Activated effector memory CD4-positive, alpha-beta T cell treated with anti-CD3 and anti-CD28 coated beads, Interleukin-2, amount 50 U/mL, for 16 hours (primary cell): ENCODE results near the gene MARK2.

Experiments
- DNase-seq: peaks from one replicate; pipeline ENCODE4 v3.0.0-alpha.2; 2020

MARK2 gene

DNA sequence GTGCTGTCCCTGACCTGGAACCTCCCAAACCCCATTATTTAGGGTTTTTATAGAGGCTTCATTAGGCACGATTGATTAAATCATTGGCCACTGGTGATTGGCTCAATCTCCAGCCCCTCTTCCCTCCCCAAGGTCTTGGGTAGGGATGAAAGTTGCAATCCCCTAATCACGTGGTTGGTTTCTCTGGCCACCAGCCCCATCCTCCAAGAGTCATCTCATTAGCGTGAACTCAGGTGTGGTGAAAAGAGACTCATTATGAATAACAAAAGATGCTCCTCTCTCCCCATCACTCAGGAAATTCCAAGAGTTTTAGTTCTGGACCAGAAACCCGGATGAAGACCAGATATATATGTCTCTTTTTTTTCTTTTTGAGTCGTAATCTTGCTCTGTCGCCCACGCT is 7.6 kb upstream of the MARK2 start:
- DNase-seq, result no peak

DNA sequence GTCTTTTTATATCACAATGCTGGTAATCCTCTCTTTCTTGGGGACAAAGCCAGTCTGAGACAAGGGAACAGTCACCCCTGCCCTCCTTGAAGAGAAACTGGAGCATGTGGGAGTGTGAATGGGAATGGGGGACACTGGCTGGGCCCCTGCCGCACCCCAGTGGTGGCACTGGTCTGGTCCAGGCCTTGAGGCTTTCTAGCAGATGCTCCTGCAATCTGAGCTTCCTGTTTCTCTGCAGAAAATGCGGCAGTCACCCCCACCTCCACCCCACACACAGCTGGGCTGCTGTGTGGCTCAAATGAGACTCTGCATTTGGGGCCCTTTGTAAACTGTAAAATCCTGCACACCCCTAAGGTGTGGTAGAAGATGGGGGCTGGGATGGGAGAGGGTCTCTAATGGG is 6.6 kb upstream of the MARK2 start:
- DNase-seq, result no peak

DNA sequence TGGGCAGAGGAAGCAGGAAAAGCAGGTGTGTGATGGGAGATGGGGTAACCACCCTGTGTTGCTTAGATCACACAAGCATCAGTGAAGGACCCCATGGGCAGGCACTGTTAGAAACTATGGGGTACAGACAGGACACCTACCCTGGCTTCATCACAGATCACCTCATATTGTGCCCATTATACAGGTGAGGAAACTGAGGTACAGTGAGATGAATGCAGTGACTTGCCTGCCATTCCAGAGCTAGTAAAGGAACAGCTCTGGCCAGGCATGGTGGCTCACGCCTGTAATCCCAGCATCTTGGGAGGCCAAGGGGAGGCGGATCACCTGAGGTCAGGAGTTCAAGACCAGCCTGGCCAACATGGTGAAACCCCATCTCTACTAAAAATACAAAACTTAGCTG is 5.9 kb upstream of the MARK2 start:
- no peak for DNase-seq

DNA sequence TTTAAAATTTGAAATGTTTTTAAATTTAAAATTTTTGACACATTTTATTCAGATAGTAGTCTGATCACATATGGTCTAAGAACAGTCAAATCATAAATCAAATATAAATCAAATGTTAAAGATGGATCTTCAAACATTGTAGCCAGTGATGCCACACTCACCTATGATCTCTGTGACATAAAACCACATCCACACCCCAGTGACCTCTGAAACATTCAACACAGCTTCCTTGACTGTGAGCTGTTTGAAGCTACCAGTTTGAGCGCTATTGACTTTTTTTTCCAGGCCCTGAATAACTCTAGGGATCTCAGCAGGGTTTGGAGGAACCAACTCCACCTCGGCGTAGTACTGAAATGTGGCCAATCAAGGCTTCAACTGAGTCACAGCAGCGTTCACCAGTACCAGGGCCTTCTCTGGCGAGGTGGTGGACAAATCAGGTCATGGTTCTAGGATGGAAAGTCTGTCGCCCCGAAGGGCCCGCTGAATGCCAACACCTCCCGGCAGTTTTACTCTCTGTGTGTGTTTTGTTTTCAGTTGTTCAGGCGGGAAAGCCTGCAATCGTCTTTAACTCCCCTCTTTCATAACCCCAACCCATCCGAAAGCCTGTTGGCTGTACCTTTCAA is 4.3 kb upstream of the MARK2 start:
- DNase-seq, result no peak

DNA sequence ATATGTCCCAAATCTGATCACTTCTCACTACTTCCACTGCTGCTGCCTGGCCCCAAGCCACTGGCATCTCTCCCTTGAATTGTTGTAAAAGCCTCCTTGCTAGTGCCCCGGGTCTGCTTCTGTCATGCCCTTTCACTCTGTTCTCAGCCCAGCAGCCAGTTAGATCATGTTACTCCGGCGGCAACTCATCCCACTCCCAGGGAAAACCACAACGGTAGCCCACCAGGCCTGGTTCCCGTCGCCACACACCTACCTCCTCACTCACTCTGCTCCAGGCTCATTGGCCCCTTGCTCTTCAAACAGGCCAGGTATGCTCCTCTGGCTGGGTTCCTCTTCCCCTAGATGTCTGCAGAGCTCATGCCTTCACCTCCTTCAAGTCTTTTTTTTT is 3.8 kb upstream of the MARK2 start:
- DNase-seq, result no peak

DNA sequence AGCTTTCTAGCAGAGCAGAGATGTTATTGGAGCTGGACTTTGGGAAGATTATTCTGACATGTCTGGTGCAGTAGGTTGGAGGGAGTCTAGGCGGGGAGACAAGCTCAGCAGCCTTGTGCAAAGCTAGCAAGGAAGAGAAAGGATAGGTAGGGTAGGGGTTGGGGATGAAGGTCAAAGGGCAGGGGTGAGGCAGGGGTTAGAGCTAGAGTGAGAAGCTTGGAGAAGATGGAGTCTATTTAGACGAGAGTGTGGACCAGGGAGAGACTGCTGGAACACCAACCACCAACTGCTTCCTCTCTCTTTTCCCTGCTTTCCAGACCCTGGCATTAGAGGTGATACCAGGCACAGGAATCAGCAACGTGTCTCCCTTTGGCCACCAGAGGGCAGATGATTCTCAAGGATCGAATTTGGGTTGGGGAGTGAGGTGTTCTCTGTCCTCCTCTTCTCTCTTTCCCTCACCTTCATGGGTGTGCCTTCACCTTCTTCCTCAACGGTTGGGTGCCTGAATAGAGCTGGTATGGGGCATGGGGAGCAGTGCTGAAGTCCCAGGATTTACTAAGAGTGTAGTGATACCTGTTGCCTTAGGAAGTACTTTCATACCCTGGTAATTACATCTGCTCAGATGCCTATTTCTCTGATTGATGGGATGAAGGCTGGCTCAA is 1.8 kb upstream of the MARK2 start:
- peak; percentile 90 for DNase-seq

DNA sequence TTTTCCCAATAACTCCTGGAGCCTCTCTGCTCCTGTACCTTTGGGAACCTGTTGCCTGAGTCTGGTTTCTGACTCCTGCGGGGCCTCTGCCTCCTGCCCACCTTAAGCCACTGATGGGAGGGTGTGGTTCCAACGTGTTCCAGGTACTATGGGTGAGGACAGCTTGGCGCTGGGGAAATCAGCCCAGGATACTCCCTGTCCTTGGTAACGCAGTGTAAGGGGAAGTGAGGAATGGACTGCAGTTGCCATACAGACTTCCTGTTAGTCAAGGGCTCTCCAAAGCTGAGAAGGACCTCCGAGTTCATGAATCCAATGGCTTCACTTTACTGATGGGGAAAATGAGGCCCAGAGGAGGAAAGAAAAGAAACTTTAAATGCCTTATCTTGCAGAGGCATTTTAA is 1.2 kb upstream of the MARK2 start:
- no peak for DNase-seq

DNA sequence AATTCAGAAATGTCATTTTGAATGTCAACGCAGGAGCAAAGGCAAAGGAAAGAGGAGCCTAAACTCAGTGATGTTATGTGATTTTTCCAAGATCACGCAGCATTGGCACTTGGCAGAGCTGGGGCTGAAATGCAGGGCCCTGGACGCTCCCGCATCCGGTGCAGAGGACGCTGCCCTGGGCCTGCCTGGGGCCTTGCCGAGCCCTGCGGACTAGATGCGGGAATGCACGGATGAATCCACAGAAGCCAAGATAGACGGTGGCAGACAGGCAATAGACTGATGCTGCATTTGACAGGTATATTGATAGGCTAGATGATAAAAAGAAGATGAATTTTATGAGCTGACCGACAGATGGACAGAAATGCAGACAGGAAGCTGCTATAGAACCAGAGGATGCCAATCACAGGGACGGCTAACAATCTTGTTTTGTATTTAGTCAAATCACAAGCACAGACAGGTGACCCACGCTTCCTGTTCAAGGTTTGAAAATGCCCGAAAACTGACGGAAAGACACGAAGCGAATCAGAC is 696 bp upstream of the MARK2 start:
- no peak for DNase-seq

DNA sequence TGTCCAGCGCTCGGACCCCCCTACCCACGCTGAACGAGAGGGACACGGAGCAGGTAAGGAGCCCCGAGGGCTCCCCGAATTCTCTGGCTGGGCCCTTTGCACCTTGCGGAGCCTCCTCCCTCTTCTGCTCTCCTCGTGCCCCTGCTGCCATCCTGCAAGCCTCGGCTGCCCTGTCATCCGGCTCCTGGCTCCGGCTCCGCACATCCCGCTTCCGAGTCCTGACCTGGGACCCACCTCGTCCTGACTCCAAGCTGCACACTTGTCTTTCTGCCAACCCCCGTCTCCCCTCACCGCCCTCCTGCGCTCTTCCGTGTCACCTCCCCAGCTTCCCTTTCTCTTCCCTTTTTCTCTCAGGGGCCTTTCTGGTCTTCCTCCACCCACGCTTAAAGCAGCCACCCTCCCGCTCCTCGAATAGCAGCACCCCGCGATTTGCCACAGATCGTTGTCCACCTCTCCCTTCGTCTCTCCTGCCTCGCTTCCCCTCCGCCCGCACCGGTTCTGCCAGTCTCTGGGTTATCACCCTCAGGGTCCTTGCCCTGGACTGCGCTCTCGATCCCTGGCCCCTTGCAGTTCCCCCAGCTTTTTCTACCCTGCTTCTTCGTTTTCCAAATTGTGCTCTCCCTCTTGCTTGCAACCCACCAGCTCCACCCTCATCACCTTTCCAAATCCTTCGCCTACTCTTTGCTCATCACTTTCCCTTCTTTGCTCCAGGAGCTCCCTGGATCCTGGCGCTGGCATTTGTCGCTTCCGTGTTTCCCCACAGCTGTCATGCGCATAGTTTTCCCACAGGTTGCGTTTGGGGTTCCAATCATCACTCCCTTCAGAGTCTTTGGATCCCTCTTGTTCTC is 822 bp downstream of the MARK2 start:
- DNase-seq, result peak; percentile 72

DNA sequence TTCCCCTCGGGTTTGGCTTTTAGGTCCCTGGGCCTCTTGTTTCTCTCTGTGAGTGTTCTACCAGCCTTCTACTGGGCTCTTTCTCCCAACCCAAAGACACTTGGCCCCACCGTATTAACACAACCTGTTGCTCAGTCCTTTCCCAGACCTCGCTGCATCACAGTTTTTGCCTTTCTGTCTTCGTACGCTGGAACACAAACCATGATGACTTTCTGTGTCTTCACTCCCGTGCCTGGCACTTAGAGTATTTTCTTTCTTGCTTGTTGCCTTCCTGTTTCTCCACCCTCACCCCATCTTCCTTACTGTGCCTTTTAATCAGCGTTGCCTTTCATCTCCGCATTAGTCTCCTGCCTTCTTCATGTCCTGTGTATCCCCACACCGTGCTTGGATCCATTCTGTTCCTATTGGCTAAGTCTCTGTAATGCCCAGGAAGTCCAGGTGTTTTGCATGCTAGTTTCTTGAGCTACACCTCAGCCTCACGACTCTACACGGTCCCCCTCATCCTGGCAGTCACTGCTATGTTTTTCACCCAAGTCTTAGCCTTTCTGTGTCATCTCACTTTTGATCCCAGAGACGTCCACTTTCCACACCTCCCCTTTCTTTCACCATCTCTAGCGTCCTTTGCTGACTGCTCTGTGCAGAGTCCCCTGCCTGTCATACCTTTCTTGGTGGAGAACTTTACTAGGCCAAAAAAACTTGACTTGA is 1.6 kb downstream of the MARK2 start:
- DNase-seq, result no peak

DNA sequence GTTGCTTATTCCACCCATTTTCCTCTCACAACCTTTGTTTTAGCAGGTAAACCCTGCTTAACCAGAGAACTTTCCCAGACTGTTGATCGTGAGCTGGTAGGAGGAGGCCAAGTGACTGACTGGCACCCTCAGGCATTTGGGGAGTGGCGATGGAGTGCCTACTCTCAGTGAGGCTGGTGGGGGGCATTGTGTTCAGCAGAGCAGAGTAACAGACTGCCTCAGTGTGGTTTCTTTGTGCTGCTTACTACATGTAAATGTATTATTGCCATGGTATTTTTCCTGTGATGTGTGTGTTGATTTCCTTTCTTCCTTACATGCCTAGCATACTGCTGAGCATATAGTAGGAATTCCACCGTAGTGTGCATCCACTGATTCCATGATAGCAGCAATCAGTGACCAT is 2.6 kb downstream of the MARK2 start:
- no peak for DNase-seq

DNA sequence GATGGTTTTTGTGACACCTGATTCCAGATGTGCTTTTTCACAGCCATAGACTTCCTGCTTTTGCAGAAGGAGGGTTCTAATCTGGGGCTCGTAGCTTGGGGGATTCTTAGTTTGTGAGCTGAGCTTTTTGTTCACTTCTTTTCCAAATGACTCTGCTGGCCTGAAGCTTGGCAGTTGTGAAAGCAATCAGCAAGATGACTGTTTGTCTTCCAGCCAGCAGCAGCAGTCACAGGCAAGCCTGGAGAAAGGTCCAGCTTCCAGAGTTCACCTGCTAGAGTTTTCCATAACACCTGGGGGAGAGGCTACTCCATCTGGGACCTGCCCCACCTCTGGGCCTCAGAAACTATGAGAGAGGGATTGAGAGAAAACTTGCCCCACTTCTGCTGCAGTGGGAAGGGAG is 4.1 kb downstream of the MARK2 start:
- DNase-seq, result no peak

DNA sequence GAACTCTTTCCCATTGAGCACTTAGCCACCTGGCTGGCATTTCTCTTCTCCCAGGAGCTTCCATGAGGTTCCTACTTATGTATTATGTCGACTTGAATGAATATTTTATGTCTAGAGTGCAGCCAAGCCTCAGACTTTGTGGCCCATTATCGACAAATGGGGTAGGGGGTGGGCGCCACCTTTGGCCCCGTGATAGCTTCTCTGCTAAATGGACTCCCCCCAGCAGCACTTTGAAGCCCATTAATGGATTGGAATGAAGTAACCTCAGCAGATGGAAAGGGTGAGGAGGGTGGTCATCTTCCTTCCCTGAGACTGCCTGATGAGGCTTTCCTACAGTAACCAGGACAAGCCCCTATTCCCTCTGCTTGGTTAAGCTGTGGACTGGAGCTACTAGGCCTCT is 5.9 kb downstream of the MARK2 start:
- DNase-seq, result no peak

DNA sequence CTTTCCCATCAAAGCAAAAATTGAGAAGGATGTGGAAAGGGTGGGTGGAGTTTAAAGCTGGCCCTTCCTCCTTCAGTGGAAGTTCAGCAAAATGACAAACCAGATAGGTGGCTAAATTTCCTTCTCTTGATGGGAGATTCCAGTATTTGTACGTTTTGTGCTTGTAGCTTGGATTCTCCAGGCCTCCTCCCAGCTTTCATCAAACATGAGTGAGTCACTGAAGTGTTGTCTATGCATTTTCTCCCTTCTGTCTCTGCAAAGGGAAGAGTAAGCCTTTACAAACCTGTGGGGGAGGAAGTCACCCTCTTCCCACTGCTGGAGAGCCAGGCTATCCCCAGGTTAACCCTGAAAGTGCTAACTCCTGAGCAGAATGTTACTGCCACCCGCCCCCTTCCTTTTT is 6.4 kb downstream of the MARK2 start:
- DNase-seq, result no peak

DNA sequence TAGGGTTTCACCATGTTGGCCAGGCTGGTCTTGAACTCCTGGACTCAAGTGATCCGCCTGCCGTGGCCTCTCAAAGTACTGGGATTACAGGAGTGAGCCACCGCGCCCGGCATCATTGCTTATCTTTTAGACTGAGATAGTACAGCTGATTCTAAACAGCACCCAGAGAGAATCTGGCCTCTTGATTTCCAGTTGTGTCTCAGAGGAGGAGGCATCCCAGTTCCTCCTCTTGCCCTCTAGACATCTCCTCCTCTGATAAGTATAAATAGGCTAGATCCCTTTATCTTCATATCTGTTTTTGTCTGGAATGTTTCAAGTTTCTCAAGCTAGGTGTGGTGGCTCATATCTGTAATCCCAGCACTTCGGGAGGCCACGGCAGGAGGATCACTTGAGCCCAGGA is 7.0 kb downstream of the MARK2 start:
- DNase-seq, result no peak

DNA sequence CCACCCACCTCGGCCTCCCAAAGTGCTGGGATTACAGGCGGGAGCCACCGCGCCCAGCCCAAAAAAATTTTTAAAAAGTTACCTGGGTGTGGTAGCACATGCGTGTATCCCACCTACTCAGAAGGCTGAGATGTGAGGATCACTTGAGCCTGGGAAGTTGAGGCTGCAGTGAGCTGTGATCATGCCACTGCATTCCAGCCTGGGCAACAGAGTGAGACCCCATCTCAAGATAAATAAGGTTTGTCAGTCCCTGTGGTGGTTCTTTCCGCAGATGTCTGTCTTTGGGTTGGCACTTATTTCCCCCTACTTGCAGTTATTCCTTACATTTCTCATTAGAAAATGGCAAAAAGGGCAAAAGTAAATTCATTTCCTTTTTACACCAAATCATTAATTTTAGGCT is 8.0 kb downstream of the MARK2 start:
- DNase-seq, result no peak

DNA sequence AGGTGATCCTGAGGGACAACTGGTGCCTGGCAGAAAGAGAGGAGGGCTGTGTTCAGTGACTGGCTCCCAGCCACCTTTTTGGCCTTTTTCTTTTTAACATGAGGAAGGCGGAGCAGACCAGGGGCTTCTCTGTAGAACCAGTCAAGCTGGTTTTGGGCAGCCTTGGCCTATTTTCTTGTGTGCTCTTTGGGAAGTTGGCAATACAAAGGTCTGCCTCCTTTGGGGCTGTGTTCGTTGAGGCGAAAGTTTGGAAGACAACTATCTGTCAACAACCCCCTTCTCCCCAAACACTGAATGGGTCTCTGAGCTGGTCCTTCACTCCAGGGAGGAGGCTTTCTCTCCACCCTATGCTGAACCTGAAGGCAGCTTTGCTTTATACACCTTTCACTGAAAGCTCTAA is 8.5 kb downstream of the MARK2 start:
- no peak for DNase-seq

DNA sequence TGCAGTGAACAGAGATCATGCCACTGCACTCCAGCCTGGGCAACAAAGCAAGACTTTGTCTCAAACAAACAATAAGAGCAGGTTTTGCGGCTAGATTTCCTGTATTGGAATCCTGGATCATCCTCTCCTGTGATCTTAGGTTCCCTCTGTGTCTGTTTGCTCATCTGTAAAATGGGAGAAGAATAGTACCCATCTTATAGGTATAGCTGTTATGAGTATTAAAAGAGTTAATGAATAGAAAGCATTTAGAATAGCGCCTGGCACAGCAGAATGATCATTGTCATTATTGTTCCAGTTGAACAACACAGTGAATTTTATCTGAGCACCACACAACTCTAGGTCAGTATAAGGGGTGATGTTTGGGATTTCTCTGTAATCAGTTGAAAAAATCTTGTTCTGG is 10.8 kb downstream of the MARK2 start:
- DNase-seq, result no peak

DNA sequence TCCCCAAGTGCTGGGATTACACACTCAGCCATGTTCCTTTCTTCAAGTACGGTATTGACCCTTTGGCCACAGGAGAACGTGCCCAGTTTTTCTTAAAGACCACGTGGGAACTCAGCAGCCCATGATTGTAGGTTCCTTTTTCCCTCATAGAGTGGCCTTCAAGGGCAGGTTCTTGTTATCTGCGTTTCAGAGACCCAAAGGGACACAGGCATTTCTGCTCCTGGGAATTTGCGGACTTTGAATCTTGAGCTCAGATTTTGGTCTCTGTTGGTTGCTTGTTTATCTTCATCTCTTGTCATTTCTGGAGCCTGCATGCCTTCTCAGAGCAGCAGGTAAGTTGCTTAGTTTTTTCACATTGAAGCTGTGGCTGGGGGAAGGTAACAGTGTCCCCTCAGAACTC is 12.0 kb downstream of the MARK2 start:
- no peak for DNase-seq

DNA sequence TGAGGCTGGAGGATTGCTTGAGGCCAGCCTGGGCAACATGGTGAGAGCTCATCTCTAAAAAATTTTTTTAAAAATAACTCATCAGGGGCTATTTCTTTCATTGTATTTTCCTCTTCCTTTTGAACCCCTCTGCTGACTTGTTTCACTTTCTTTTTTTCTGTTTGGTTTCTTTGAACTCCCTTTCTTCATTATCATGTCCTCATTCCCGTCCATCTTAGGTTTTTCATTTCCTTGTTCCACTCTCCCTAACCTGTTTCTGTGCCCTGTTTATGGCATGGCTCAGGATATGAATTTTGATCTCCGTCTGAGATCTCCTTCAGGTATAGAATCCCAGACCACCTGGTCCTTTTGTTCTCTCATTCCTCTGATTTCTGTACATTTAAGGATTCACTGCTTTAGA is 12.5 kb downstream of the MARK2 start:
- no peak for DNase-seq

DNA sequence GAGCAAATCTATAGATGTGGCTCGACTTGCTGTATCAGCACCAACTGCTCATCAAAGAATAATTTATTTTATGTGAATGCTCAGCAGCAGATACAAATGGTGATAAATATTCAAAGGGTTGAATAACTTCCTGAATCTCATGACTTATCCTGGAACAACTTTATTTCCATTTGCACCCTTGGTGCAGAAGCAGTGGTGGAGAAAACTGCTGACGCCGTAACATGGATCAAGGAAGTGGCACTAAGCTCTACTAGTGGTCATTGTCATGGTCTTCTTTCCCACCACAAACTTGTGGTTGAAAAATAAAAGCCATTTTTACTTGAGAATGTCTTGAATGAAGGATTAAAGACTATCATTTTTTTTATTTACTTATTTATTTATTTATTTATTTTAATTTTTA is 14.6 kb downstream of the MARK2 start:
- DNase-seq, result no peak

DNA sequence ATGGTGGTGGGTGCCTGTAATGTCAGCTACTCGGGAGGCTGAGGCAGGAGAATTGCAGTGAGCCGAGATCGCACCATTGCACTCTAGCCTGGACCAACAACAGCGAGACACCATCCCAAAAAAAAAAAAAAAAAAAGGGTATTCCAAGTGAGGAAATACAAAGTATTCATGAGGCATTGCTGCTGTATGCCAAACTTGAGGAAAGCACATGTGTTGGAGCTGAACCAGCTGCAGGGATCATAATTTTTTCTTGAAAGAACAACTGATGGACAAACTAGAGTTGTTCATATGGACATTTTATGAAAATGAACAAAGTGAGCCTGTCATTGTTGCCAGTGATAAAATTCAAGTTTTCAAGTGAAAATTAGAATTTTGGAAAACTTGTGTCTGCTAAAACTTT is 15.8 kb downstream of the MARK2 start:
- no peak for DNase-seq

DNA sequence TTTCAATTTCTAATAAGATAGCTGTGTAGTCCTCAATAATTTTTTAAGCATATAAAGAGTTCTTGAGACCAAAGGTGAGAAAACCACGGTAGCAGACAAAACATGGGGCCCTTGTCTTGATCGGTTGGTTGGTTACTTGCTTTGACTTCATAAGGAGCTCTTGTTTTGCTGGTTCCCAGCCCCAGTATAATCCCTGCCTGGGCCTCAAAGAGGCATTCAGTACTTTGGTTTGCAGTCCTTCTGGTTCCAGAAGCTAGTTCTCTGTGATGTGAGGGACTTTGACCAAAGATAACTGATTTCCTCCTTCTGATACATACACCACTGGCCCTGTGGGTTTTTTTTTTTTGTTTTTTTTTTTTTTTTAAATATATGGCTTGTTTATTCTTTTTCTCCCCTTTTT is 17.1 kb downstream of the MARK2 start:
- no peak for DNase-seq
